Astrocyte of the spinal cord (primary cell): Measurements from ENCODE around the gene DLG4.
"Not testable (repeated sequence)": the region's sequence is repeated elsewhere in the genome, so short reads cannot be mapped to it uniquely, and the experiment has no call there.

Experiments used
- DNase-seq: peaks from one replicate; pipeline ENCODE4 v3.0.0; 2011; ENCODE audit warnings: low read depth, low spot score
- H3K4me3 ChIP-seq: 2 replicates; pipeline ENCODE4 v1.5.1; 2011; ENCODE audit warnings: low read depth, mild to moderate bottlenecking, low read length, moderate library complexity
- CTCF ChIP-seq: IDR thresholded peaks from 2 replicates; pipeline ENCODE4 v1.5.1; 2012; ENCODE audit warnings: low read depth, mild to moderate bottlenecking, low read length, inconsistent platforms
- in situ Hi-C: cut with HindIII; loops from 2 replicates; pipeline ENCODE4 v1.10.0; 2017; ENCODE audit warnings: low sequenced_read_pairs

The DLG4 gene

GRCh38 chr17:7249214-7249613 lies 29.6 kb upstream of the DLG4 start:
- no peak overlapping the region for H3K4me3 ChIP-seq
- TF ChIP-seq CTCF = no peak
- in situ Hi-C loops = no loop called here
- DNase-seq = no peak

GRCh38 chr17:7248796-7249195 lies 29.2 kb upstream of the DLG4 start:
- no peak for TF ChIP-seq CTCF
- in situ Hi-C loops = no loop called here
- H3K4me3 ChIP-seq = no peak overlapping the region
- DNase-seq = no peak

- in situ Hi-C loops = no loop called here
- TF ChIP-seq CTCF = no peak
- no peak for DNase-seq
- H3K4me3 ChIP-seq = no peak overlapping the region
Observed at GRCh38 chr17:7246779-7247178, 27.1 kb upstream of the DLG4 start.

- DNase-seq, H3K4me3 ChIP-seq, in situ Hi-C loops: not testable (repeated sequence)
Observed at GRCh38 chr17:7243838-7244237, 24.2 kb upstream of the DLG4 start.

GRCh38 chr17:7243453-7243729 lies 23.8 kb upstream of the DLG4 start:
- peak overlapping the region; percentile 96 for H3K4me3 ChIP-seq
- no peak for TF ChIP-seq CTCF
- DNase-seq = no peak
- in situ Hi-C loops = no loop called here

GRCh38 chr17:7242717-7243452 lies 23.2 kb upstream of the DLG4 start:
- H3K4me3 ChIP-seq = peak overlapping the region; percentile 96
- DNase-seq = peak; percentile 97
- TF ChIP-seq CTCF = no peak
- in situ Hi-C loops = no loop called here

- H3K4me3 ChIP-seq = peak within 1 kb of the TSS; percentile 96
- no peak for TF ChIP-seq CTCF
- peak; percentile 95 for DNase-seq
- in situ Hi-C loops = no loop called here
Observed at GRCh38 chr17:7241783-7242716, 22.4 kb upstream of the DLG4 start, which contains the start of gene GABARAP. Gene GABARAP (minus strand): TSS chr17:7242449. CDS start chr17:7242330, 119 bp downstream.
